Subcutaneous adipose tissue (tissue), 4 donors: ENCODE data around the gene CCDC40. TPM values are rescaled to one million over a fixed set of nuclear protein-coding genes. Genes with fewer than 3 reads are reported as not detected.

ENCODE experiments used
- CTCF ChIP-seq: fragments of 450-650 bp; IDR thresholded peaks from one replicate; pipeline ENCODE4 v1.5.1; 2016; ENCODE audit warnings: low read depth, mild to moderate bottlenecking, control low read depth, antibody characterized with exemption, moderate library complexity
- total RNA-seq, 4 donors: library from RNA; depleted of rRNA; stranded (reverse); fragments of >200 nt; gene quantifications; one replicate each; pipeline ENCODE4 v1.1.0, GENCODE V29; 2016

CCDC40 gene
- total RNA-seq, 4 donors from 2014 or later, result 3.1 to 5.5 (median 4.6) TPM

DNA sequence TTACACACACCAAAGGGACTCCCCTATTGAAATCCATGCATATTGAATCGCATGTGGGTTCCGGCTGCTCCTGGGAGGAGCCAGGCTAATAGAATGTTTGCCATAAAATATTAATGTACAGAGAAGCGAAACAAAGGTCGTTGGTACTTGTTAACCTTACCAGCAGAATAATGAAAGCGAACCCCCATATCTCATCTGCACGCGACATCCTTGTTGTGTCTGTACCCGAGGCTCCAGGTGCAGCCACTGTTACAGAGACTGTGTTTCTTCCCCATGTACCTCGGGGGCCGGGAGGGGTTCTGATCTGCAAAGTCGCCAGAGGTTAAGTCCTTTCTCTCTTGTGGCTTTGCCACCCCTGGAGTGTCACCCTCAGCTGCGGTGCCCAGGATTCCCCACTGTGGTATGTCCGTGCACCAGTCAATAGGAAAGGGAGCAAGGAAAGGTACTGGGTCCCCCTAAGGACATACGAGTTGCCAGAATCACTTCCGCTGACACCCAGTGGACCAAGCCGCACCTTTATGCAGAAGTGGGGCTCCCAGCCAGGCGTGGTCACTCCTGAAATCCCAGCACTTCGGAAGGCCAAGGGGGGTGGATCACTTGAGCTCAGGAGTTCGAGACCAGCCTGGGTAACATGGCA, 67.1 kb downstream of the CCDC40 start:
- TF ChIP-seq CTCF, result no peak

- TF ChIP-seq CTCF, result no peak
These were observed 68.0 kb downstream of the CCDC40 start for GRCh38 chr17:80104321-80104955.

DNA sequence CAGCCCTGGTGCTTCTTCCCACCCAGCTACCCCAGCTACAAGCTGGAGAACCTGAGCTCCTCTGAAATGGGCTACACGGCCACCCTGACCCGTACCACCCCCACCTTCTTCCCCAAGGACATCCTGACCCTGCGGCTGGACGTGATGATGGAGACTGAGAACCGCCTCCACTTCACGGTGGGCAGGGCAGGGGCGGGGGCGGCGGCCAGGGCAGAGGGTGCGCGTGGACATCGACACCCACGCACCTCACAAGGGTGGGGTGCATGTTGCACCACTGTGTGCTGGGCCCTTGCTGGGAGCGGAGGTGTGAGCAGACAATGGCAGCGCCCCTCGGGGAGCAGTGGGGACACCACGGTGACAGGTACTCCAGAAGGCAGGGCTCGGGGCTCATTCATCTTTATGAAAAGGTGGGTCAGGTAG, 68.5 kb downstream of the CCDC40 start:
- TF ChIP-seq CTCF, result no peak

DNA sequence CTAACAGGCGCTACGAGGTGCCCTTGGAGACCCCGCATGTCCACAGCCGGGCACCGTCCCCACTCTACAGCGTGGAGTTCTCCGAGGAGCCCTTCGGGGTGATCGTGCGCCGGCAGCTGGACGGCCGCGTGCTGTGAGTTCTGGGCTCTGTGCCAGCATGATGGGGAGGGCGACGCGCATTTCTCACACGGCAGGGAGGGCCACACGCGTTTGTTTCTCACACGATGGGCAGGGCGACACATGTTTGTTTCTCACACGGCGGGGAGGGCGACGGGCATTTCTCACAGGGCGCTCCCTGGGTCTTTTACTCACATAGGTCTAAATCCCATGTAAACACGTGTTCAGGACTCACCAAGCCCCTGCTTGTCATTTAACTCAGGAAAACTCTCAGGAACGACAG, 69.3 kb downstream of the CCDC40 start:
- TF ChIP-seq CTCF, result no peak

GRCh38 chr17:80106176-80106575, 69.7 kb downstream of the CCDC40 start:
- no peak for TF ChIP-seq CTCF

DNA sequence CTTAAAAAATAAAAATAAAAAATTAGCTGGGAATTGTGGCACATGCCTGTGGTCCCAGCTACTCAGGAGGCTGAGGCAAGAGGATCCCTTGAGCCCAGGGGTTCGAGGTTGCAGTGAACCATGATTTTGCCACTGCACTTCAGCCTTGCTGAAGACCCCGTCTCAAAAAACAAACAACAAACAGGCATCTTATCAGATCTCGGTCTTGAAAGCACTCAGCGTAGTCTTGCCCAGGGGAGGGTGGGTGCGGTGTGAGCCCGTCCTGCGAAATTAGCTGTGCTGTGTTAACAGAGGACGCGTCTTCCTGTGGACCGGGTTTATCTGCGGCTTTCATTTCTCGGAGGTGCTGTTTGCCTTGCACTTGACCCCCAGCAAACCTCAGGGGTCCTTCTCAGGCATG, 70.3 kb downstream of the CCDC40 start:
- no peak for TF ChIP-seq CTCF

- TF ChIP-seq CTCF, result no peak
These were observed 71.0 kb downstream of the CCDC40 start for GRCh38 chr17:80107231-80108021.
